Endothelial cell (in vitro differentiated cells): Measurements from ENCODE around the gene ATP1B3. TPM values are rescaled to one million over a fixed set of nuclear protein-coding genes. Genes with fewer than 3 reads are reported as not detected.
A peak's percentile ranks its signal among the peaks of the same experiment; 100 is the strongest.
"Not testable (repeated sequence)": the region's sequence is repeated elsewhere in the genome, so short reads cannot be mapped to it uniquely, and the experiment has no call there.

ENCODE experiments used
- DNase-seq: peaks from one replicate; pipeline ENCODE4 v3.0.0; 2021; ENCODE audit warnings: low spot score
- H3K27ac Mint-ChIP-seq: one replicate; pipeline ENCODE4 v1.8.0; 2021; ENCODE audit warnings: mixed read lengths, inconsistent platforms; ENCODE audit not compliant: unreplicated experiment
- H3K27me3 Mint-ChIP-seq: one replicate; pipeline ENCODE4 v1.8.0; 2021; ENCODE audit warnings: mild to moderate bottlenecking, moderate library complexity, mixed read lengths, inconsistent platforms; ENCODE audit not compliant: unreplicated experiment
- H3K36me3 Mint-ChIP-seq: one replicate; pipeline ENCODE4 v1.8.0; 2021; ENCODE audit warnings: mild to moderate bottlenecking, low read depth, mixed read lengths, inconsistent platforms; ENCODE audit not compliant: unreplicated experiment
- H3K4me1 Mint-ChIP-seq: one replicate; pipeline ENCODE4 v1.8.0; 2021; ENCODE audit warnings: mild to moderate bottlenecking, mixed read lengths, inconsistent platforms; ENCODE audit not compliant: unreplicated experiment
- H3K4me3 Mint-ChIP-seq: one replicate; pipeline ENCODE4 v1.8.0; 2021; ENCODE audit warnings: mild to moderate bottlenecking, mixed read lengths, inconsistent platforms; ENCODE audit not compliant: unreplicated experiment
- H3K9me3 Mint-ChIP-seq: one replicate; pipeline ENCODE4 v1.8.0; 2021; ENCODE audit warnings: mixed read lengths, inconsistent platforms; ENCODE audit not compliant: unreplicated experiment
- total RNA-seq: library from RNA; stranded (reverse); fragmentation: NEBNext Ultra II Directional; extraction: Animal tissue kit (Norgen Biotek cat#: 25700); gene quantifications from one replicate; pipeline ENCODE4 v1.2.1, GENCODE V29; 2021; ENCODE audit not compliant: unreplicated experiment
- TF ChIP-seq, protein P1 (sequence below): fragments of 200-600 bp; sonication (generic); IDR thresholded peaks from one replicate; pipeline ENCODE4 v1.5.0; 2021; ENCODE audit warnings: antibody characterized with exemption; ENCODE audit not compliant: unreplicated experiment

ATP1B3 gene
- total RNA-seq, 1 donor from 2014 or later: 273 TPM

DNA sequence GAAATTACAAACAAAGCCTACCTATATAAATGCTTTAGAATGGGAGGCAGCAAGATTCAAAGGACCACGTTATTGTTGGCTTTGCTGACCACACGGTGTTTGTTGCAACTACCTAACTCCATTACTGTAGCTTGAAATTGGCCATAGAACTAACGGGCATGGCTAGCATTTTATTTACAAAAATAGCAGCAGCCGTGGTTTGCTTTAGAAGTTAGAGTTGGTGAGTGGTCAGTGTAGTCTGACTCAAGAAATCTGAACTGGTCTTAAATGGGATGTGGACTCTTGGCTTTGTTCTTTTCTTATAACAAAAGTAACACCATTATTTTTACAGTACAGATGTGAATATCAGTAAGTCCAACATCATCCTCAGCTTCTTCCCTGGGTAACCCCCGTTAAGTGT, 10.6 kb downstream of the ATP1B3 start:
- Mint-ChIP-seq H3K4me1 (peaks cover 7% of the 10 kb centered on the region), H3K27ac (no peak overlapping the region), H3K27me3 (peaks cover 2% of the 10 kb centered on the region), H3K36me3 (peaks cover 31% of the 10 kb centered on the region), H3K9me3 (no peaks in the 10 kb centered on the region), H3K4me3 (peak overlapping the region; percentile 54)
- DNase-seq: no peak
- TF ChIP-seq, protein P1, sequence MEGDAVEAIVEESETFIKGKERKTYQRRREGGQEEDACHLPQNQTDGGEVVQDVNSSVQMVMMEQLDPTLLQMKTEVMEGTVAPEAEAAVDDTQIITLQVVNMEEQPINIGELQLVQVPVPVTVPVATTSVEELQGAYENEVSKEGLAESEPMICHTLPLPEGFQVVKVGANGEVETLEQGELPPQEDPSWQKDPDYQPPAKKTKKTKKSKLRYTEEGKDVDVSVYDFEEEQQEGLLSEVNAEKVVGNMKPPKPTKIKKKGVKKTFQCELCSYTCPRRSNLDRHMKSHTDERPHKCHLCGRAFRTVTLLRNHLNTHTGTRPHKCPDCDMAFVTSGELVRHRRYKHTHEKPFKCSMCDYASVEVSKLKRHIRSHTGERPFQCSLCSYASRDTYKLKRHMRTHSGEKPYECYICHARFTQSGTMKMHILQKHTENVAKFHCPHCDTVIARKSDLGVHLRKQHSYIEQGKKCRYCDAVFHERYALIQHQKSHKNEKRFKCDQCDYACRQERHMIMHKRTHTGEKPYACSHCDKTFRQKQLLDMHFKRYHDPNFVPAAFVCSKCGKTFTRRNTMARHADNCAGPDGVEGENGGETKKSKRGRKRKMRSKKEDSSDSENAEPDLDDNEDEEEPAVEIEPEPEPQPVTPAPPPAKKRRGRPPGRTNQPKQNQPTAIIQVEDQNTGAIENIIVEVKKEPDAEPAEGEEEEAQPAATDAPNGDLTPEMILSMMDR: no peak

GRCh38 chr3:141888548-141888947, 12.1 kb downstream of the ATP1B3 start:
- H3K4me1 Mint-ChIP-seq, DNase-seq, H3K27ac Mint-ChIP-seq, H3K27me3 Mint-ChIP-seq, H3K9me3 Mint-ChIP-seq, H3K4me3 Mint-ChIP-seq: not testable (repeated sequence)
- H3K36me3 Mint-ChIP-seq: peaks cover 37% of the 10 kb centered on the region

DNA sequence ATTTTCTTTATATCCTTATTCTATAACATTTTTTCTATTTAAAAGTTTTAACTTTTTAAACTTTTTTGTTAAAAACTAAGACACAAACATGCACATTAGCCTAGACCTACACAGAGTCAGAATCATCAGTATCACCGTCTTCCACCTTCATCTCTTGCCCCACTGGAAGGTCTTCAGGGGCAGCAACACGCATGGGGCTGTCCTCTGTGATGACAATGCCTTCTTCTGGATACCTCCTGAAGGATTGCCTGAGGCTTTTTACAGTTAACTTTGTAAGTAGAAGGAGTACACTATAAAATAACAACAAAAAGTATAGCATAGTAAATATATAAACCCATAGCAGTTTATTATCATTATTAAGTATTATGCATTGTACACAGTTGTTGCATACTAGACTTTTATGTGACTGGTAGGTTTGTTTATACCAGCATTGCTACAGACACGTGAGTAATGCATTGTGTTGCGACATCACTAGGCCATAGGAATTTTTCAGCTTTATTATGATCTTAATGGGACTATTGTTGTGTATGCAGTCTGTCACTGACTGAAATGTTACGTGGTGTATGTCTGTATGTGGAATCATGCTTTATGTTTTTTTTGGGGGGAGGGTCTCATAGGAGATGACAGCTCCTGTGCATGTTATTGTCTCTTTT, 18.2 kb downstream of the ATP1B3 start:
- Mint-ChIP-seq H3K27me3 (no peaks in the 10 kb centered on the region), H3K36me3 (peaks cover 48% of the 10 kb centered on the region), H3K9me3 (no peaks in the 10 kb centered on the region), H3K4me3 (peak overlapping the region; percentile 13), H3K27ac (peak overlapping the region; percentile 36), H3K4me1 (peaks cover 3% of the 10 kb centered on the region)
- DNase-seq: no peak
- TF ChIP-seq, protein P1: no peak

- TF ChIP-seq, protein P1: no peak
- no peak for DNase-seq
- Mint-ChIP-seq H3K4me1 (peaks cover 3% of the 10 kb centered on the region), H3K36me3 (peaks cover 55% of the 10 kb centered on the region), H3K27ac (no peak overlapping the region), H3K27me3 (no peaks in the 10 kb centered on the region), H3K9me3 (no peaks in the 10 kb centered on the region), H3K4me3 (no peak overlapping the region)
These were observed 19.3 kb downstream of the ATP1B3 start for GRCh38 chr3:141895731-141896130.

- TF ChIP-seq, protein P1: no peak
- H3K4me3 Mint-ChIP-seq: no peak overlapping the region
- H3K9me3 Mint-ChIP-seq: no peaks in the 10 kb centered on the region
These were observed 22.5 kb downstream of the ATP1B3 start for GRCh38 chr3:141898908-141899307.

More at GRCh38 chr3:141898908-141899307, 22.5 kb downstream of the ATP1B3 start:
- Mint-ChIP-seq H3K4me1 (peaks cover 4% of the 10 kb centered on the region), H3K36me3 (peaks cover 48% of the 10 kb centered on the region), H3K27me3 (no peaks in the 10 kb centered on the region), H3K27ac (no peak overlapping the region)
- no peak for DNase-seq
